Activated CD4-positive, CD25-positive, alpha-beta regulatory T cell treated with anti-CD3 and anti-CD28 coated beads, Interleukin-2, amount 50 U/mL, for 72 hours (primary cell): ENCODE results near the gene PCNT.

ENCODE experiments used
- DNase-seq: peaks from one replicate; pipeline ENCODE4 v3.0.0; 2021

Gene PCNT

GRCh38 chr21:46344219-46344915 lies 20.4 kb downstream of the PCNT start:
- no peak for DNase-seq

GRCh38 chr21:46345861-46346260 lies 21.9 kb downstream of the PCNT start:
- DNase-seq = no peak

GRCh38 chr21:46346296-46347202 lies 22.6 kb downstream of the PCNT start:
- DNase-seq = no peak

- no peak for DNase-seq
These were observed 23.2 kb downstream of the PCNT start for GRCh38 chr21:46347203-46347550.

GRCh38 chr21:46347791-46348381 lies 23.9 kb downstream of the PCNT start:
- no peak for DNase-seq

GRCh38 chr21:46349134-46349760 lies 25.3 kb downstream of the PCNT start:
- DNase-seq = no peak

GRCh38 chr21:46350571-46350970 lies 26.6 kb downstream of the PCNT start:
- no peak for DNase-seq

GRCh38 chr21:46350981-46351380 lies 27.0 kb downstream of the PCNT start:
- no peak for DNase-seq

GRCh38 chr21:46351476-46352163 lies 27.7 kb downstream of the PCNT start:
- DNase-seq = no peak

- no peak for DNase-seq
These were observed 28.2 kb downstream of the PCNT start for GRCh38 chr21:46352164-46352515.

- DNase-seq = no peak
These were observed 29.0 kb downstream of the PCNT start for GRCh38 chr21:46352913-46353312.

GRCh38 chr21:46354046-46354445 lies 30.1 kb downstream of the PCNT start:
- no peak for DNase-seq

- no peak for DNase-seq
These were observed 30.6 kb downstream of the PCNT start for GRCh38 chr21:46354518-46354917.

- DNase-seq = no peak
These were observed 31.4 kb downstream of the PCNT start for GRCh38 chr21:46355161-46356004.

GRCh38 chr21:46356005-46356338 lies 32.0 kb downstream of the PCNT start:
- no peak for DNase-seq

GRCh38 chr21:46356494-46357334 lies 32.8 kb downstream of the PCNT start:
- no peak for DNase-seq

GRCh38 chr21:46357335-46357604 lies 33.3 kb downstream of the PCNT start:
- no peak for DNase-seq

GRCh38 chr21:46357684-46358425 lies 33.9 kb downstream of the PCNT start:
- DNase-seq = no peak

- no peak for DNase-seq
These were observed 37.2 kb downstream of the PCNT start for GRCh38 chr21:46361176-46361575.

- DNase-seq = no peak
These were observed 38.0 kb downstream of the PCNT start for GRCh38 chr21:46361935-46362334.

- DNase-seq = no peak
These were observed 39.0 kb downstream of the PCNT start for GRCh38 chr21:46362946-46363345.
